Kidney (tissue), 14 donors: Measurements from ENCODE around the gene RFPL2. TPM values are rescaled to one million over a fixed set of nuclear protein-coding genes. Genes with fewer than 3 reads are reported as not detected.
"Not testable (repeated sequence)": the region's sequence is repeated elsewhere in the genome, so short reads cannot be mapped to it uniquely, and the experiment has no call there.

Source experiments
- DNase-seq, 5 donors: peaks; one replicate each; pipeline ENCODE4 v3.0.0-alpha.2; 2013 to 2020
- FAIRE-seq: peaks from 2 replicates; lab custom pipeline; 2012; peaks lifted over from hg19 to GRCh38; lab: Jason Lieb, UNC
- H3K27ac ChIP-seq, 2 donors: one replicate each; pipeline ENCODE4 v1.7.0; 2013; ENCODE audit warnings: low read depth in 2 of 2, low read length in 2 of 2, inconsistent platforms in 1 of 2
- H3K27me3 ChIP-seq: one replicate; pipeline ENCODE4 v1.7.1; 2013; ENCODE audit warnings: low read length, inconsistent platforms; ENCODE audit not compliant: control insufficient read depth, insufficient read depth
- H3K36me3 ChIP-seq, 3 donors: one replicate each; pipeline versions ENCODE4 v1.7.0 to v1.7.1; 2013; ENCODE audit warnings: low read length in 3 of 3, control low read depth in 1 of 3, inconsistent platforms in 1 of 3; ENCODE audit not compliant: insufficient read depth in 3 of 3, control insufficient read depth in 2 of 3
- H3K4me1 ChIP-seq, 3 donors: one replicate each; pipeline versions ENCODE4 v1.7.0 to v1.7.1; 2013; ENCODE audit warnings: low read length in 3 of 3, inconsistent platforms in 1 of 3, low read depth in 1 of 3; ENCODE audit not compliant: control insufficient read depth in 2 of 3, insufficient read depth in 2 of 3
- H3K4me3 ChIP-seq, 3 donors: one replicate each; pipeline versions ENCODE4 v1.7.0 to v1.8.1; 2013; ENCODE audit warnings: low read length in 3 of 3, control low read depth in 1 of 3, inconsistent platforms in 1 of 3
- H3K9ac ChIP-seq, 3 donors: one replicate each; pipeline versions ENCODE4 v1.7.0 to v1.7.1; 2013; ENCODE audit warnings: low read length in 3 of 3, control low read depth in 1 of 3, inconsistent platforms in 1 of 3
- H3K9me3 ChIP-seq, 3 donors: one replicate each; pipeline versions ENCODE4 v1.7.0 to v1.7.1; 2013; ENCODE audit warnings: low read length in 3 of 3, control low read depth in 1 of 3, inconsistent platforms in 1 of 3; ENCODE audit not compliant: control insufficient read depth in 2 of 3, insufficient read depth in 1 of 3
- CTCF ChIP-seq: IDR thresholded peaks from 3 replicates; pipeline ENCODE4 v1.5.1; 2012; ENCODE audit warnings: mild to moderate bottlenecking, moderate library complexity, borderline replicate concordance; ENCODE audit not compliant: insufficient read depth; ENCODE audit errors: extremely low read depth
- intact Hi-C: fragments of 100-400 bp; cut with DNase I; formaldehyde crosslinking; loops from one replicate; pipeline ENCODE4 v1.11.1; 2022
- polyA plus RNA-seq: library from polyadenylated mRNA; stranded (reverse); fragments of 350-450 nt; fragmentation: Illumina TruSeq; extraction: RNeasy Lipid Tissue Mini Kit (QIAGEN cat#74804); gene quantifications from one replicate; pipeline ENCODE4 v1.2.3, GENCODE V29; 2014; ENCODE audit warnings: low read depth, low replicate concordance; ENCODE audit not compliant: insufficient read depth
- total RNA-seq: library from RNA; stranded (reverse); fragmentation: NEBNext Ultra II Directional; extraction: Animal tissue kit (Norgen Biotek cat#: 25700); gene quantifications from one replicate; pipeline ENCODE4 v1.2.1, GENCODE V29; 2021
- donor health status: control.
- donor health status: control.
- donor health status: control.
- donor health status: control.
- donor health status: control.
- donor health status: DM: yes; HTN: yes; CAD: no.
- donor health status: Normal renal cell carcinoma (clear cell type).

RFPL2 gene
- total and polyA plus RNA-seq, 2 donors from 2014 or later, result not detected

- H3K27ac ChIP-seq, DNase-seq, FAIRE-seq, H3K9ac ChIP-seq, H3K9me3 ChIP-seq, H3K27me3 ChIP-seq, H3K36me3 ChIP-seq, H3K4me1 ChIP-seq, H3K4me3 ChIP-seq, intact Hi-C loops: not testable (repeated sequence)
Observed at GRCh38 chr22:32195900-32196299, 9.0 kb downstream of the RFPL2 start.

GRCh38 chr22:32193346-32193745 is 11.5 kb downstream of the RFPL2 start:
- intact Hi-C loops, H3K4me1 ChIP-seq, H3K27ac ChIP-seq, FAIRE-seq, H3K9ac ChIP-seq, H3K9me3 ChIP-seq, H3K36me3 ChIP-seq, DNase-seq, H3K27me3 ChIP-seq, H3K4me3 ChIP-seq: not testable (repeated sequence)

DNA sequence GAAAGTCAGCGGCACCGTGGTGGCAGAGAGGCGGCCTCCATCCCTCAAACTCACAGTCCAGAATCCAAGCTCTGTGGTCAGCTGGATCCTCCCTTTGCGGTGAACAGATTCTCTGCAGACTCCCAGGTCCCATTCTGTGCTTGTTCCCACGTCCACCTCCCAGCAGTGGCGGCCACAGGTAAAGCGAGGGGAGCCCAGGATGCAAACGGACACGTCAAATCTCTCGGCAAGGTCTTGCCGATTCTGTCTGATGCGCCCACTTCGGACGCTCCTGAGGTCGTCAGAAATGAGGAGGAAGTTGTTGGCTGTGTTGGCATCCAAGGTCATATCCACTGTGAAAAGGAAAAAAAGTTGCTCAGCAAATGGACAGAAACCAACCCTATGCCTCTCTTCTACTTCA is 13.9 kb downstream of the RFPL2 start:
- intact Hi-C loops, H3K27ac ChIP-seq, H3K9ac ChIP-seq, H3K4me3 ChIP-seq, DNase-seq, FAIRE-seq, H3K9me3 ChIP-seq, H3K27me3 ChIP-seq, H3K4me1 ChIP-seq, H3K36me3 ChIP-seq: not testable (repeated sequence)

- Histone ChIP-seq H3K27me3 (no peaks in the 10 kb centered on the region), H3K9me3 (no peaks in the 10 kb centered on the region), H3K36me3 (no peaks in the 10 kb centered on the region), H3K4me1 (no peaks in the 10 kb centered on the region), H3K4me3 (no peak overlapping the region), H3K9ac (no peak overlapping the region), H3K27ac (no peak overlapping the region)
- FAIRE-seq (no peak), DNase-seq (no peak)
- TF ChIP-seq CTCF, result no peak
- intact Hi-C loops, result no loop called here
Observed at GRCh38 chr22:32185821-32186220, 19.1 kb downstream of the RFPL2 start.

GRCh38 chr22:32183625-32184024 is 21.2 kb downstream of the RFPL2 start:
- intact Hi-C loops, result no loop called here
- H3K27me3 ChIP-seq, result no peaks in the 10 kb centered on the region
- no peak overlapping the region for H3K27ac ChIP-seq
- H3K9me3 ChIP-seq, result no peaks in the 10 kb centered on the region
- no peak overlapping the region for H3K9ac ChIP-seq
- no peak overlapping the region for H3K4me3 ChIP-seq
- H3K36me3 ChIP-seq, result no peaks in the 10 kb centered on the region
- no peak for FAIRE-seq
- DNase-seq, result no peak
- no peak for TF ChIP-seq CTCF
- H3K4me1 ChIP-seq, result no peaks in the 10 kb centered on the region
